PC-3 (cell line): ENCODE data around the gene KIAA1549. TPM values are rescaled to one million over a fixed set of nuclear protein-coding genes. Genes with fewer than 3 reads are reported as not detected.

Source experiments
- ATAC-seq: fragments of 200-7000 bp; cut with Tn5 transposase; 2 replicates; pipeline ENCODE4 v1.9.1; 2020; ENCODE audit warnings: mild to moderate bottlenecking, moderate library complexity
- BruUV-seq: library from RNA; stranded (reverse); fragments of 400-500 nt; replicated peaks from 2 replicates; lab custom pipeline; 2021; lab: Mats Ljungman, UMichigan
- CTCF ChIA-PET: fragments of 300-600 bp; sonication (Branson Sonifier 250); formaldehyde crosslinking; loops from one replicate; lab custom pipeline; 2022; ENCODE audit warnings: antibody characterized with exemption; lab: Charles Lee
- POLR2A ChIA-PET: fragments of 300-600 bp; sonication (Branson Sonifier 250); formaldehyde crosslinking; loops from one replicate; lab custom pipeline; 2022; ENCODE audit warnings: antibody characterized with exemption; ENCODE audit not compliant: unreplicated experiment; lab: Charles Lee
- DNase-seq: peaks from one replicate; pipeline ENCODE4 v3.0.0-alpha.2; 2015
- H2AFZ ChIP-seq: fragments of 300-600 bp; sonication (generic); 2 replicates; pipeline ENCODE4 v1.6.0; 2016; ENCODE audit warnings: antibody characterized with exemption, low read length
- H3F3A ChIP-seq: fragments of 300-600 bp; sonication (generic); one replicate; pipeline ENCODE4 v1.6.0; 2017; ENCODE audit warnings: antibody characterized with exemption, low read length, control low read depth, mild to moderate bottlenecking; ENCODE audit not compliant: unreplicated experiment
- H3K27ac ChIP-seq: fragments of 300-600 bp; sonication (generic); 2 replicates; pipeline ENCODE4 v1.5.1; 2016; ENCODE audit warnings: mild to moderate bottlenecking, low read length
- H3K27me3 ChIP-seq: fragments of 300-600 bp; sonication (generic); 2 replicates; pipeline ENCODE4 v1.6.1; 2016; ENCODE audit warnings: low read length, mixed read lengths
- H3K36me3 ChIP-seq: fragments of 300-600 bp; sonication (generic); 2 replicates; pipeline ENCODE4 v1.6.1; 2016; ENCODE audit warnings: low read depth, mixed run types, low read length, mixed read lengths
- H3K4me1 ChIP-seq: fragments of 300-600 bp; sonication (generic); 2 replicates; pipeline ENCODE4 v1.5.1; 2016; ENCODE audit warnings: low read length; ENCODE audit not compliant: insufficient read depth
- H3K4me2 ChIP-seq: fragments of 300-600 bp; sonication (generic); 2 replicates; pipeline ENCODE4 v1.6.0; 2016; ENCODE audit warnings: low read length
- H3K4me3 ChIP-seq: fragments of 300-600 bp; sonication (generic); 2 replicates; pipeline ENCODE4 v1.5.1; 2016; ENCODE audit warnings: mild to moderate bottlenecking, low read length, mixed read lengths
- H3K79me2 ChIP-seq: fragments of 300-600 bp; sonication (generic); 2 replicates; pipeline ENCODE4 v1.6.1; 2017; ENCODE audit warnings: low read length, mixed read lengths
- H3K9ac ChIP-seq: fragments of 300-600 bp; sonication (generic); 2 replicates; pipeline ENCODE4 v1.6.0; 2016; ENCODE audit warnings: mild to moderate bottlenecking, low read length
- H3K9me2 ChIP-seq: fragments of 300-600 bp; sonication (generic); replicated peaks from 2 replicates; pipeline ENCODE4 v1.6.1; 2016; ENCODE audit warnings: mixed run types, low read length, mixed read lengths
- H3K9me3 ChIP-seq: fragments of 300-600 bp; sonication (generic); 2 replicates; pipeline ENCODE4 v1.6.1; 2016; ENCODE audit warnings: low read length, mixed read lengths
- H4K20me1 ChIP-seq: fragments of 300-600 bp; sonication (generic); 2 replicates; pipeline ENCODE4 v1.6.1; 2016; ENCODE audit warnings: low read length, mixed read lengths
- EZH2 ChIP-seq: fragments of 300-600 bp; sonication (generic); IDR thresholded peaks from one replicate; pipeline ENCODE4 v1.6.1; 2017; ENCODE audit warnings: antibody characterized with exemption, mild to moderate bottlenecking, low read length; ENCODE audit not compliant: unreplicated experiment
- EZH2phosphoT487 ChIP-seq: fragments of 300-600 bp; sonication (generic); IDR thresholded peaks from 2 replicates; pipeline ENCODE4 v1.6.1; 2018; ENCODE audit warnings: mild to moderate bottlenecking, antibody characterized with exemption, low read length, borderline replicate concordance
- intact Hi-C: fragments of 100-400 bp; cut with micrococcal nuclease; formaldehyde crosslinking; loops from 2 replicates; pipeline ENCODE4 v1.9.0; 2023
- total RNA-seq: library from RNA; depleted of rRNA; stranded (reverse); fragments of >200 nt; gene quantifications from 2 replicates; pipeline ENCODE4 v1.2.3, GENCODE V29; 2014
- TF ChIP-seq, protein P1 (sequence below): fragments of 300-600 bp; sonication (generic); conservative IDR thresholded peaks from 2 replicates; pipeline ENCODE4 v1.5.1; 2017; ENCODE audit warnings: antibody characterized with exemption, low read depth, mild to moderate bottlenecking, low read length

The KIAA1549 gene
- total RNA-seq, 1 experiment from 2014 or later: 8.2 TPM

- H3K4me3 ChIP-seq: no peak overlapping the region
- no peaks in the 10 kb centered on the region for H3K79me2 ChIP-seq
- H3K4me2 ChIP-seq: no peak overlapping the region
- no peaks in the 10 kb centered on the region for H3K9me2 ChIP-seq
- H4K20me1 ChIP-seq: no peaks in the 10 kb centered on the region
- H3K4me1 ChIP-seq: no peaks in the 10 kb centered on the region
- intact Hi-C loops: no loop called here
- no peak overlapping the region for H3K27ac ChIP-seq
- DNase-seq: no peak
- no peaks in the 10 kb centered on the region for H3K36me3 ChIP-seq
- TF ChIP-seq, protein P1, sequence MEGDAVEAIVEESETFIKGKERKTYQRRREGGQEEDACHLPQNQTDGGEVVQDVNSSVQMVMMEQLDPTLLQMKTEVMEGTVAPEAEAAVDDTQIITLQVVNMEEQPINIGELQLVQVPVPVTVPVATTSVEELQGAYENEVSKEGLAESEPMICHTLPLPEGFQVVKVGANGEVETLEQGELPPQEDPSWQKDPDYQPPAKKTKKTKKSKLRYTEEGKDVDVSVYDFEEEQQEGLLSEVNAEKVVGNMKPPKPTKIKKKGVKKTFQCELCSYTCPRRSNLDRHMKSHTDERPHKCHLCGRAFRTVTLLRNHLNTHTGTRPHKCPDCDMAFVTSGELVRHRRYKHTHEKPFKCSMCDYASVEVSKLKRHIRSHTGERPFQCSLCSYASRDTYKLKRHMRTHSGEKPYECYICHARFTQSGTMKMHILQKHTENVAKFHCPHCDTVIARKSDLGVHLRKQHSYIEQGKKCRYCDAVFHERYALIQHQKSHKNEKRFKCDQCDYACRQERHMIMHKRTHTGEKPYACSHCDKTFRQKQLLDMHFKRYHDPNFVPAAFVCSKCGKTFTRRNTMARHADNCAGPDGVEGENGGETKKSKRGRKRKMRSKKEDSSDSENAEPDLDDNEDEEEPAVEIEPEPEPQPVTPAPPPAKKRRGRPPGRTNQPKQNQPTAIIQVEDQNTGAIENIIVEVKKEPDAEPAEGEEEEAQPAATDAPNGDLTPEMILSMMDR: no peak
- TF ChIP-seq EZH2 (no peak), EZH2phosphoT487 (no peak)
- BruUV-seq: no TSS peak
- H3K9ac ChIP-seq: no peak overlapping the region
- POLR2A ChIA-PET: no interaction called here
- H3K27me3 ChIP-seq: no peaks in the 10 kb centered on the region
- H3F3A ChIP-seq: no peaks in the 10 kb centered on the region
- no peak for ATAC-seq
- no peak overlapping the region for H2AFZ ChIP-seq
- H3K9me3 ChIP-seq: no peaks in the 10 kb centered on the region
- CTCF ChIA-PET: no interaction called here
Measured at GRCh38 chr7:138804618-138805017, 176.6 kb downstream of the KIAA1549 start.

DNA sequence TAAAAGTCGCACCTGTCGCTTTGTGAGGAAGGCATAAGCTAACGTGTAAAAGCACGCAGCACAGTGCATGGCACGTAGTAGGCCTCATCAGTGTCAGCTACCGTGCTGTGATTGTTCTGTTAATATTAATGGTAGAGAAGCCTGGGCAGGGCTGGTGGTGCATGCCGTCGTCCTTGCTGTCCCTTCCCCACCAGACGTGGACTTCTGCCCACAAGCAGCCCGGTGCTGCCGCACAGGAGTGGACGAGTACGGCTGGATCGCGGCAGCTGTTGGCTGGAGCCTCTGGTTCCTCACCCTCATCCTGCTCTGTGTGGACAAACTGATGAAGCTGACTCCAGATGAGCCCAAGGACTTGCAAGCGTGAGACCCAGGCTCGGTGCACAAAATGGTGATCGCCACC is 178.5 kb downstream of the KIAA1549 start:
- DNase-seq (no peak), ATAC-seq (no peak)
- TF ChIP-seq, protein P1: no peak
- TF ChIP-seq EZH2phosphoT487: no peak
- TF ChIP-seq EZH2: no peak
- no peaks in the 10 kb centered on the region for H4K20me1 ChIP-seq
- no TSS peak for BruUV-seq
- no peaks in the 10 kb centered on the region for H3K36me3 ChIP-seq
- H2AFZ ChIP-seq: no peak overlapping the region
- H3F3A ChIP-seq: no peaks in the 10 kb centered on the region
- no peaks in the 10 kb centered on the region for H3K9me2 ChIP-seq
- H3K27me3 ChIP-seq: no peaks in the 10 kb centered on the region
- no peak overlapping the region for H3K4me3 ChIP-seq
- POLR2A ChIA-PET: no interaction called here
- CTCF ChIA-PET: no interaction called here
- H3K9me3 ChIP-seq: no peaks in the 10 kb centered on the region
- no peaks in the 10 kb centered on the region for H3K4me1 ChIP-seq
- intact Hi-C loops: no loop called here
- H3K79me2 ChIP-seq: no peaks in the 10 kb centered on the region
- no peak overlapping the region for H3K9ac ChIP-seq
- no peak overlapping the region for H3K27ac ChIP-seq
- H3K4me2 ChIP-seq: no peak overlapping the region

- Histone ChIP-seq H3K4me1 (no peaks in the 10 kb centered on the region), H2AFZ (no peak overlapping the region), H3F3A (no peaks in the 10 kb centered on the region), H3K9me2 (no peaks in the 10 kb centered on the region), H3K79me2 (no peaks in the 10 kb centered on the region), H3K27ac (no peak overlapping the region), H3K4me3 (no peak overlapping the region), H3K36me3 (no peaks in the 10 kb centered on the region), H3K9me3 (no peaks in the 10 kb centered on the region), H3K4me2 (no peak overlapping the region), H3K27me3 (no peaks in the 10 kb centered on the region), H4K20me1 (no peaks in the 10 kb centered on the region), H3K9ac (no peak overlapping the region)
- CTCF ChIA-PET: no interaction called here
- BruUV-seq: no TSS peak
- intact Hi-C loops: no loop called here
- POLR2A ChIA-PET: no interaction called here
- DNase-seq: no peak
- TF ChIP-seq, protein P1: no peak
- TF ChIP-seq EZH2: no peak
- no peak for TF ChIP-seq EZH2phosphoT487
- no peak for ATAC-seq
Measured at GRCh38 chr7:138801256-138801655, 179.9 kb downstream of the KIAA1549 start.
